ENCODE results near the gene UNK. TPM values are rescaled to one million over a fixed set of nuclear protein-coding genes. Genes with fewer than 3 reads are reported as not detected.
"Not testable (repeated sequence)": the region's sequence is repeated elsewhere in the genome, so short reads cannot be mapped to it uniquely, and the experiment has no call there.

UNK gene
- total and polyA plus RNA-seq, 2 donors (not counting 3 experiments of a cell fraction or from before 2014, with no cell fraction given): 18.0 to 23.2 TPM

GRCh38 chr17:75856062-75856756 lies 71.6 kb downstream of the UNK start:
- Histone ChIP-seq H3K4me1 (ENCODE audit: control insufficient read depth, extremely low read depth, insufficient read depth, low read length) (peaks cover 39% of the 10 kb centered on the region), H3K27ac (ENCODE audit: insufficient read depth, low read depth, low read length) (peak overlapping the region; percentile 77), H3K27me3 (ENCODE audit: control insufficient read depth in 2 of 2, insufficient read depth in 2 of 2, low read length in 2 of 2) (no peaks in the 10 kb centered on the region), H3K79me2 (ENCODE audit: control insufficient read depth, insufficient read depth, low read length) (peaks cover 13% of the 10 kb centered on the region), H3K36me3 (ENCODE audit: control insufficient read depth in 2 of 2, extremely low read depth in 1 of 2, insufficient read depth in 2 of 2, low read length in 2 of 2) (peaks cover 0 to 4% of the 10 kb centered on the region in 2 experiments), H3K4me2 (ENCODE audit: insufficient read depth, low read length) (peak overlapping the region; percentile 65), H2AFZ (ENCODE audit: low read depth, low read length) (peak overlapping the region; percentile 13), H3K9me1 (replicated peaks; ENCODE audit: control insufficient read depth, extremely low read depth, insufficient read depth, low read length) (no peaks in the 10 kb centered on the region), H3K4me3 (replicated peaks in 1 of 3; ENCODE audit: insufficient read depth in 1 of 3, low read depth in 1 of 3, low read length in 3 of 3) (peak overlapping the region; percentile 3 to 75 (median 37)), H3K9ac (replicated peaks; ENCODE audit: extremely low read depth, insufficient read depth, low read length) (peak overlapping the region; percentile 83), H4K20me1 (replicated peaks; ENCODE audit: control insufficient read depth, extremely low read depth, insufficient read depth, low read length) (no peaks in the 10 kb centered on the region), H3K9me3 (replicated peaks; ENCODE audit: control insufficient read depth, insufficient read depth, low read length) (no peaks in the 10 kb centered on the region)
- no peak for FAIRE-seq
- dilution Hi-C loops (cut with MboI; ENCODE audit: extremely low pct_ligation_motif_present, low sequenced_read_pairs) (no loop called here), intact Hi-C loops (cut with micrococcal nuclease) (no loop called here)
- peak; percentile 57 for DNase-seq (ENCODE audit: low read depth, low spot score)
- ChIA-PET CTCF (interaction anchor here (0.8 to 11.3 kb wide), 13 partner anchors 11 to 587 kb away, joined by 3 to 241 read pairs (median 8); partner anchors contain the start of genes MRPL38, TRIM47 and TRIM65), POLR2A (interaction anchor here (1.4 to 2.8 kb wide), 3 partner anchors 76 to 85 kb away, joined by 3 to 23 read pairs (median 15); partner anchors contain the start of gene FBF1)
- BruUV-seq (replicated peaks): no TSS peak
- TF ChIP-seq EZH2 (IDR thresholded peaks at IDR 0.05; ENCODE audit: borderline replicate concordance, low read depth, low read length, severe bottlenecking) (no peak), POLR2AphosphoS5 (IDR thresholded peaks at IDR 0.05; ENCODE audit: insufficient read depth, low read depth, low read length) (no peak), FOS (IDR thresholded peaks at IDR 0.05; ENCODE audit: borderline replicate concordance, insufficient read depth, low read length) (no peak), MYC (IDR thresholded peaks at IDR 0.05; ENCODE audit: low read depth, low read length) (no peak), JUN (IDR thresholded peaks at IDR 0.05; ENCODE audit: borderline replicate concordance, insufficient read depth, insufficient read length, low read depth) (no peak), MAX (IDR thresholded peaks at IDR 0.05; ENCODE audit: insufficient read depth, insufficient read length) (no peak), GATA2 (IDR thresholded peaks at IDR 0.05; ENCODE audit: insufficient read depth, insufficient read length, low read depth, low read length) (no peak), CTCF (IDR thresholded peaks at IDR 0.05; ENCODE audit: extremely low read depth in 1 of 2, insufficient read depth in 1 of 2, low read depth in 1 of 2, low read length in 2 of 2) (no peak), POLR2A (IDR thresholded peaks at IDR 0.05; ENCODE audit: low read depth, low read length) (no peak)

DNA sequence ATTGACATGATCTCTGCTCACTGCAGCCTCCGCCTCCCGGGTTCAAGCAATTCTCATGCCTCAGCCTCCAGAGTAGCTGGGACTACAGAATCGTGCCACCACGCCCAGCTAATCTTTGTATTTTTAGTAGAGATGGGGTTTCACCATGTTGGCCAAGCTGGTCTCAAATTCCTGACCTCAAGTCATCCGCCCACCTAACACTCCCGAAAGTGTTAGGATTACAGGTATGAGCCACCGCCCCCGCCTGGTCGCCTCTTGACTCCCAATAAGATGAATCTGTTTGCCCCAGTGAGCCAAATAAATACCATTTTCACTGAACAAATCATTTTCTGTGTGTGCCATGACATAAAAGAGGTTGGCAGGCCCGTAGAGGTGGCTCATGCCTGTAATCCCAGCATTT lies 74.8 kb downstream of the UNK start:
- H3K4me3 ChIP-seq (replicated peaks in 1 of 3; ENCODE audit: insufficient read depth in 1 of 3, low read depth in 1 of 3, low read length in 3 of 3); FAIRE-seq; H3K27me3 ChIP-seq (ENCODE audit: control insufficient read depth in 2 of 2, insufficient read depth in 2 of 2, low read length in 2 of 2); H3K79me2 ChIP-seq (ENCODE audit: control insufficient read depth, insufficient read depth, low read length); H2AFZ ChIP-seq (ENCODE audit: low read depth, low read length); H3K9me1 ChIP-seq (replicated peaks; ENCODE audit: control insufficient read depth, extremely low read depth, insufficient read depth, low read length); intact Hi-C loops (cut with micrococcal nuclease); BruUV-seq (replicated peaks); H3K9ac ChIP-seq (replicated peaks; ENCODE audit: extremely low read depth, insufficient read depth, low read length); H3K9me3 ChIP-seq (replicated peaks; ENCODE audit: control insufficient read depth, insufficient read depth, low read length); H4K20me1 ChIP-seq (replicated peaks; ENCODE audit: control insufficient read depth, extremely low read depth, insufficient read depth, low read length); H3K36me3 ChIP-seq (ENCODE audit: control insufficient read depth in 2 of 2, extremely low read depth in 1 of 2, insufficient read depth in 2 of 2, low read length in 2 of 2); DNase-seq (ENCODE audit: low read depth, low spot score); H3K4me2 ChIP-seq (ENCODE audit: insufficient read depth, low read length); dilution Hi-C loops (cut with MboI; ENCODE audit: extremely low pct_ligation_motif_present, low sequenced_read_pairs): not testable (repeated sequence)
- ChIA-PET POLR2A (interaction anchor here (1.0 to 2.5 kb wide), 4 partner anchors 10 to 79 kb away, joined by 5 to 17 read pairs (median 9); a partner anchor contains a TSS), CTCF (interaction anchor here (0.6 to 11.3 kb wide), 8 partner anchors 11 to 95 kb away, joined by 3 to 241 read pairs (median 5); partner anchors contain the start of genes GALK1 and TRIM47)
- peaks cover 22% of the 10 kb centered on the region for H3K4me1 ChIP-seq (ENCODE audit: control insufficient read depth, extremely low read depth, insufficient read depth, low read length)
- H3K27ac ChIP-seq (ENCODE audit: insufficient read depth, low read depth, low read length): peak overlapping the region; percentile 93
